NCI-H446 treated with DMSO at 0.1 percent for 48 hours (cell line): ENCODE results near the gene NR5A2.

Experiments used
- DNase-seq: peaks from one replicate; lab custom pipeline; 2025; lab: John Stamatoyannopoulos, UW

The NR5A2 gene

DNA sequence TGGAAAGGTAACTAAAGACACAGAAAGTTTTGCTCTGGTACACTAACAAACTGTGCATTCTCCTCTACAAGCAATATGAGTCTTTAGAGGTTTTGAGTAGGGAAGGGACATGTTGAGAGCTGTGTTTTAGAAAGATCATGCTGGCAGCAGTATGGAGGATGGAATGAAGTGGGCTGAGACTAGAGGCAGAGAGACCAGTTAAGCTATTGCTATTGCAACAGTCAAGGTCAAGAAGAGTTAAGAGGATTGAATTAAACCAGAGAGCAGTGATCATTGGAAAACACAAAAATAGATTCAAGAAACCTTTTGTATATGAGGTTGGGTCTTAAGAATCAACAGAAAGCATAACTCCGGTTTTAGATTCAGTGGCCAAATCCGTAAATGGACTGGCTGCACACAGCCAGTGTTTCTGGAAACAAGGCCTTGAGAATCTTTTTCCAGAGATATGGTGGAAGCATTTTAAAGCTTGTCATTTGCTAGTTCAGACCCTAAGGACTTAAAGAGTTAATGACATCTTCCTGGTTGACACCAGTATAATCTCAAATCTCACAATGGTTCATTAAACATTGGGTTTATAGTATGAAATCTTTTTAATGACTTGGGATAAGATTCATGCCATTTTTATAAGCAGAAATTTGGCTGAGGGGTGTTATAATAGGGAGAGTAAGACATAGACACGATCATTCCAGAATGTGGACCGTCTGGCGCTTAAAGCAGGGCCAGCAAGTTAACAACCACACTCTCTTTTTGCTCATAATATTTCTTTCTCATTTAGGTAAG, 177.9 kb downstream of the NR5A2 start:
- DNase-seq: no peak

DNA sequence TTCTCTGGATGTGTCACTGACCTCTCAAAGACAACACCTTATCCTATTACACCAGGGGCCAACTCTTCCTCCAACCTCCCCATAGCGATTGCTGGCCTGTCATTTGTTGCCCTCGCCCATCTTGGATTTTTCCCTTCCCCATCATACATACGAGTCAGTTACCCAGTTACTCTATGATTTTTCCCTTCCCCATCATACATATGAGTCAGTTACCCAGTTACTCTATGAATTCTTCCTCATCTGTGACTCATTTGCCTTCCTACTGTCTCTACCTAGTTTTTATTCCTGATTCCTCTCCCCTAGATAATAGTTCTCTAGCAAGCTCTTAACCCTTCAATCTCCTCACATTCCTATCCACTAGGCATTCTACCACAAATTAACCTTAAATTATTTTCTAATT, 178.8 kb downstream of the NR5A2 start:
- DNase-seq: no peak

DNA sequence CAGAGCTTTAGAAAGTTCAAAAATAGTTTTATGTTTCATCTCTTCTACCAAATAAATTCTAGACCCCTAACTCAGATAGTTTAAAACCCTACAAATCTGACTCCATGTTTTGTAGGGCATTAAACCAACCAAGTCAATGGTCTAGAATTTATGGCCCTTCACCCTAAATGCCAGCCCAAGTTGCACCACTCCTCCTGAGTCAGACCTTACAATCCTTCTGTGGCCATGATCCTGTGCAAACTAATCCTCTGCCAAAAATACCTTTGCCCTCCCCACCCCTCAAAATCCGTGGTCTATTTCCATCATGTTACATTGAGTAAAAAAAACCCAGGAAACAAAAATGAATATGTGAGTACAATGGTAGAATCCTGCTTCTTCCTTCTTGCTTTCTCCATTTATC, 179.3 kb downstream of the NR5A2 start:
- no peak for DNase-seq

DNA sequence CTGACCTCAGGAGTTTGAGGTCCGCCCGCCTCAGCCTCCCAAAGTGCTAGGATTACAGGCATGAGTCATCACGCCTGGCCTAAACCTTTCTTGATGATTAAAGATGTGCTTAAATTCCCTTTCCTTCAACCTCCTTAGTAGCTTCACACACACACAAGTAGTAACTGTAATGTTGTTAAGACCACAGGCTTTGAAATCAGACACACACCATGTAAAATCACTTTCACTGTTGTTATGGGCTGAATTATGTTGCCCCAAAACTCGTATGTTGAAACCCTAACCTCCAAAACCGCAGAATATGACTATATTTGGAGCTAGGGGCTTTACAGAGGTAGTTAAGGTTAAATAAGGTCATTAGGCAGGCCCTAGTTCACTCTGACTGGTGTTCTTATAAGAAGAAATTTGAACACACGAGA, 180.2 kb downstream of the NR5A2 start:
- DNase-seq: no peak

DNA sequence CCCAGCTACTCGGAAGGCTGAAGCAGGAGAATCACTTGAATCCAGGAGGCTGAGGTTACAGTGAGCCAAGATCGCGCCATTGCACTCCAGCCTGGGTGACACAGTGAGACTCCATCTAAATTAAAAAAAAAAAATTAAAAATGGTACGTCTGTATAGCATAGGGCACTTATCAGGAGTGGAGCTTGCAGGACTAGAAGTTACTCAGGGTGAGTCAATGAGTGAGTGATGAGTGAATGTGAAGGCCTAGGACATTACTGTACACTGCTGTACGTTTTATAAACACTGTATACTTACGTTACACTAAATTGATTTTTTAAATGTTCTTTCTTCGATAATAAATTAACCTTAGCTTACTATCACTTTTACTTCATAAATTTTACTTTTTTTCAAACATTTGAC, 183.6 kb downstream of the NR5A2 start:
- no peak for DNase-seq

DNA sequence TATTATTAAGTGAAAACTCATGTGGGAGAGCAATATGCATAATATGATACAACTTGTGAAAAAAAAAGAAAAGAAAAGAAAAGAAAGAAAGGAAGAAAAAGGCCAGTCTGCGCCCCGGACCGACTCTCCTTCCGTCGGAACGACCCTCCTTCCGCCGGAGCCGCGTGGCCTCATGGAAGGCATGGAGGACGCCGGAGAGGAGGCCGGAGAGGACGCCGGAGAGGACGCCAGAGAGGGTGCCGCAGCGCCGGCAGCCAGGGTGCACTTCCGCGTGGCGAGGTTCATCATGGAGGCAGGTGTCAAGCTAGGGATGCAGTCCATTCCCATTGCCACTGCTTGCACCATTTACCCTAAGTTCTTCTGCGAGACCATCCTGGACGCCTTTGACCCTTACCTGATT, 185.9 kb downstream of the NR5A2 start:
- DNase-seq: no peak

DNA sequence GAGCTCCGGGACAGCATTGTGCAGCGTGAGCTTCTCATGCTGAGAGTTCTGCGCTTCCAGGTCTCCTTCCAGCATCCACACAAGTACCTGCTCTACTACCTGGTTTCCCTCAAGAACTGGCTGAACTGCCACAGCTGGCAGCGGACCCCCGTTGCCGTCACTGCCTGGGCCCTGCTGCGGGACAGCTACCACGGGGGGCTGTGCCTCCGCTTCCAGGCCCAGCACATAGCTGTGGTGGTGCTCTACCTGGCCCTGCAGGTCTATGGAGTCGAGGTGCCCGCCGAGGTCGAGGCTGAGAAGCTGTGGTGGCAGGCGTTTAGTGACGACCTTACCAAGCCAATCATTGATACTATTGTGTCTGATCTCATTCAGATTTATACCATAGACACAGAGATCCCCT, 186.4 kb downstream of the NR5A2 start:
- no peak for DNase-seq

DNA sequence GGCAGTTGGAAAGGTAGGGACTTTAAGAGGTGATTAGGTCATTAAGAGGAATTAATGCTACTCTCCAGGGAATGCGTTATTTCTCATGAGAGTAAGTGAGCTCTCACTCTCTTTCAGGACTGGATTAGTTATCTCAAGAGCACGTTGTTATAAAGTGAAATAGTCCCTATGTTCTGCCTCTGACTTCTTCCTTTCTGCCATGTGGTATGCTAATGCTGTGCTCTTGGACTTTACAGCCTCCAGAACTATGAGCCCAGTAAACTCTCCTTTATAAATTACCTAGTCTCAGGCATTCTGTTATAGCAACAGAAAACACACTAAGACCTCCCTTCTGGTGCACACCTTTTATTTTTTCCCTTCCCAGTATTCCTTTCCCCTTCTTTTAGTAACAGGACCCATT, 187.8 kb downstream of the NR5A2 start:
- no peak for DNase-seq

DNA sequence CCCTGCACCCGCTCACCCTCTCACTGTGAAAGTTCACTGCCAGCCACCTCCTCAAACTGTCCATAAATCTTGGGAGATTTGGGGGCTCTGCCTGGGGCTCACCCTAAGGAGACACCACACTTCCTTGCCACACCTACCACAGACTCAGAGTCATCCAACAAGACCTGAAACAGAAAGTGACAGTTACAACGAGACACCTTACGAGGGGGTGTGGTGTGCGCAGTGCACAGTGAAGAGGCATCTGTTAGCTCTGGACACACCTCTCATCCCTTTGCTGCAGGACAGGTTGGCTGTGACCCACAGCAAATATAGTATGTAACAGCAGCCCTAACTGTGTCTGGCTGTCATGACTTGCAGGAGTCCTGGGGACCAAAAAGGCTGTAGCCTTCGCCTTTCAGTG, 190.2 kb downstream of the NR5A2 start:
- no peak for DNase-seq

DNA sequence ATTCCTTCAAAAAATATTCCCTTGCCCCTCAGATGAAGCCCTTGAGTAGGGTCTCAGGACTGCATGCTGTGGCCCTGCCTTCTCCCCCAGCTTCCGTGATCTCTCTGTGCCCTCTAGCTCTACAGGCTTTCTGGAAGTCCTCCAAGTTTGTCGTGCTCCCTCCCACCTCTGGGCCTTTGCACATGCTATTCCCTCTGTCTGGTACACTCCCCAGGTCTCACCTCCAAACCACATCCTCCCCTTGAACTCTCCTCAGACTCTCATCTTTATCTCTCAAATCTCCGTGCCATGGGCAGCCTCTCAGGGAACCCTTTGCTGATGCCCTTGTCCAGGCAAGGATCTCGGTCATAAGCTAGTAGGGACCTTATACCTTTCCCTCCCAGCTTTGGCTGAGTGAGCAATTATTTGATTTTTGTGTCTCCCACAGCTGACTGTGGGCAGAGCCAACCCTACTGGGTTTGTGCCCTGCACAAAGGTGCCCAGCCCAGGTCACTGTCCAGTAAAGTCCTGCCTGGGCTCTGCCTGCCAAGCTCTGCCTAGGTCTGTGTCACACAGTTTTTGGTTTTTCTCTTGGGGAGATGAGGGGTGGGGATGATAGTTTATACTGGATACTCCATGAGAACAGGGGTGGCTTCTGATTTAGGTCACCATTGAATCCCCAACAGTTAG, 194.2 kb downstream of the NR5A2 start:
- no peak for DNase-seq

DNA sequence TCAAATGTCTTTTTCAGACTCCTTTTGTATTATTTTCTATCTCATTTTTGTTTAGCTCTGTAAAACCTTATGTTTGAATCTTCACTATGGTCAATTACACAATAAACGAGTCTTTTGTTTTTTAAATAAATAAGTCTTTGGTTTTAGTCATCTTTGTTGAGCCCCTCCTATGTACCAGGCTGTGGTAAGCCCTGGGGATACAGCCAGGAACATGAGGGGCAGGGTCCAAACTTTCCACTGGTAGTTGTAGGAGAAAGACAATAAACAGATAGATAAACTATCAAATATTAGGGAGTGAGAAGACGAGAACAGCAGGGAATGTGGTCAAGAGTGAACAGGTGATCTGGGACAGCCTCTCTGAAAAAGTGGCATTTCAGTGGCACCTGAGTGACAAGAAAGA, 195.7 kb downstream of the NR5A2 start:
- no peak for DNase-seq

DNA sequence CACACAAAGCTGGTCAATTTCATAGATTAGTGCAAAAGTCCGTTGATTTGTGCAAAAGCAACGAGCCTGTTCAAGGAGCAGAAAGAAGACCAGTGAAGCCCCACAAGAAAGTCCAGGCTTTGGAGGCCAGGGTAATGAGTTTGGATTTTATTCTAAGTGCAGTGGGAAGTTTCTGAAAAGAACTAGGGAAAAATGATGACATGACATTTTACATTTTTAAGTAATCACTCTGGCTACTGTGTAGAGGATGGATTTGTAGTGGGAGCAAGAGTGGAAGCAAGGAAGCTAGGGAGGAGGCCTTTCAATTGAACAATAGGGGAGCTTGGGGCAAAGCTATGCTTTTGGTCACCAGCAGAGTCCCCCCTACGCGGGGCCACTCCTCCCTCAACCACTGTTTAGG, 196.1 kb downstream of the NR5A2 start:
- no peak for DNase-seq

DNA sequence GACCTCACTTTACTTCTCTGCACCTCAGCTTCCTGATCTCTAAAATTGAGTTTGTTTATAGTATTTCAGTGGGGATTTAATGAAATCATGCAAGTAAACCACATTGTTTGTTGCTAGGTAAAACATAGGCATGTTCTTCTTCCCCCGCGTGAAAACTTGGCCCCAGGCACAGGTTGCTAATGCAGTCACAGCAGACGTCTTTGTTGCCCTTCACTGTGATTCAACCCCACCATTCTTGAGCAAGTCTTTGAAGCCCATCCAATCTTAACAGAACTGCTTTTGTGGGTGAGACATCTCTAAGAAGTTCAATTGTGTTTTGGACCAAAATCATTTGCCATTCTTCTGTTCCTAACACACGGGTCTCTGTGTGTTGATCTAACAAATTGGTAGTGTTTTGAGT, 196.8 kb downstream of the NR5A2 start:
- no peak for DNase-seq

DNA sequence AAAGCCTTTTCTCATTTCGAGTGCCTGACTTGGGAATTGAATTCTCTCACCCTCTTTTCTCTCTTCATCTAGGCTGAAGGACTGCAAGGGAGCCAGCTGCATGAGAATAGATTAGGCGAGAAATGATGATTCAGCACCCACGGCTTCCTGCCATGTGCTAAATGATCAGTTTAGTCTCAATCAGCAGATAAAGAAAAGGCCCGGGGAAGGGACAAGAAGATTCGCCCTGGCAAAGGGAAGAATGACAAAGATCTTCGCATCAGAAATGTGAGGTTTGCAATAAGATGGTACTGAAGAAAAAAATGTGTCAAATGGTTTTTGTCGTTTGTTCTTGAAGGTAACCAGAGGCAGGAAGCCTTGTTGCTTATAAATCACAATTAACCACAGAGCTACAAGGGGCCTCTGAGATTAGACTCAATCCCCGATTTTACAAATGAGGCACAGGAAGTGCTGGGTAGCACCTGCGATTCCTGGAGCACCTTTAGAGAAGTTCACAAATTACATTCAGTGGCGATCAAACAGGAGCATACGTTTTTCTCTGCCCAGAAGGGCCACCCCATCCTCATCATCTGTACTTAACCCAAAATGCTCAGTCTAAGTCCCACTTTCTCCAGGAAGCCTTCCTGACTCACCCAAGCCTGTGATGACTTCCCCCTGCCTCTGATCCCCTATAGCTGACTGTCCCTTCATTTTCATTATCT, 198.9 kb downstream of the NR5A2 start:
- DNase-seq: no peak

DNA sequence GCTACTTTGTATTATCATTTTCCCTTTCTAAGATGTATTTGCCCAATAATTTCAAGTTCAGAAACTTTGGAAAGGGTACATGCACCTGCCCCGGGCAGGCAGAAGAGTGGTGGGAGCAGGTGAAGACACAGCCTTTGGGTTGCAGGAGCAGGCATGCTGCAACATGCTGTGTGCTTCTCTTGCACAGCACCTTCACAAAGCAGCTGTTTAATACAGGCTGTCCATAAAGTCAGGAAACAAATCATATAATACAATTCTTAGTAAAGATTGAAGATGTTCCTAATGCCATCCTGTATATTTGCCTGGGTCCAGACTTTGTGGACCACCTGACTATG, 199.4 kb downstream of the NR5A2 start:
- no peak for DNase-seq
